Bronchus fibroblast of lung (primary cell): ENCODE data around the gene CHCHD1. TPM values are rescaled to one million over a fixed set of nuclear protein-coding genes. Genes with fewer than 3 reads are reported as not detected.

Experiments
- total RNA-seq: library from RNA; depleted of rRNA; stranded (reverse); fragments of >200 nt; gene quantifications from 2 replicates; pipeline ENCODE4 v1.2.3, GENCODE V29; 2015

CHCHD1 gene
- total RNA-seq: 40.7 and 47.4 TPM in 2 replicates

GRCh38 chr10:73781879-73782748 is at the start of gene CHCHD1:
TSS of gene CHCHD1 (plus strand) at chr10:73782048. CDS start at chr10:73782076, 28 bp downstream.

GRCh38 chr10:73743905-73744663 is 37.8 kb upstream of the CHCHD1 start, which contains the start of gene SEC24C:
TSS of gene SEC24C (plus strand) at chr10:73744372. CDS start at chr10:73746833, 2,461 bp downstream.

GRCh38 chr10:73785211-73785720 is 3.4 kb downstream of the CHCHD1 start, which contains the start of gene ZSWIM8:
TSS of gene ZSWIM8 (plus strand) at chr10:73785606. CDS start at chr10:73785879, 273 bp downstream.

Other genes starting within 250 kb of the CHCHD1 start
- 3.7 and 4.4 TPM in 2 replicates for gene USP54, start 190.7 kb upstream of the CHCHD1 start, total RNA-seq
- 0.15 TPM in 1 of 2 replicates, not detected in the other for gene MYOZ1, start 140.6 kb upstream of the CHCHD1 start, total RNA-seq
- under 0.01 TPM in 1 of 2 replicates, not detected in the other for gene SYNPO2L, start 126.0 kb upstream of the CHCHD1 start, total RNA-seq
- 2.5 TPM in 2 replicates for gene AGAP5, start 83.9 kb upstream of the CHCHD1 start, total RNA-seq
- gene SEC24C, start 37.7 kb upstream of the CHCHD1 start, total RNA-seq: 62.7 and 70.6 TPM in 2 replicates
- 40.1 and 45.7 TPM in 2 replicates for gene ZSWIM8, start 3.6 kb downstream of the CHCHD1 start, total RNA-seq
- gene NDST2, start 29.6 kb downstream of the CHCHD1 start, total RNA-seq: 13.1 and 21.9 TPM in 2 replicates
- gene CAMK2G, start 92.5 kb downstream of the CHCHD1 start, total RNA-seq: 12.8 and 17.2 TPM in 2 replicates
- gene PLAU, start 129.1 kb downstream of the CHCHD1 start, total RNA-seq: 54.8 and 56.8 TPM in 2 replicates
- 106 and 117 TPM in 2 replicates for gene VCL, start 216.1 kb downstream of the CHCHD1 start, total RNA-seq